T-helper 2 cell treated with Interferon-gamma antibody and Interleukin-4, amounts not matched to agents 5 μg/mL and 100 μg/mL, for 36 hours (primary cell): ENCODE results near the gene XPOT.

Experiments
- DNase-seq: peaks from one replicate; pipeline ENCODE4 v3.0.0; 2021; ENCODE audit warnings: low spot score
- H3K27ac Mint-ChIP-seq: one replicate; pipeline ENCODE4 v1.8.0; 2021; ENCODE audit warnings: mild to moderate bottlenecking, mixed read lengths
- H3K27me3 Mint-ChIP-seq: one replicate; pipeline ENCODE4 v1.8.0; 2021; ENCODE audit warnings: low read depth, mixed read lengths
- H3K36me3 Mint-ChIP-seq: one replicate; pipeline ENCODE4 v1.8.0; 2021; ENCODE audit warnings: low read depth, mixed read lengths
- H3K4me1 Mint-ChIP-seq: one replicate; pipeline ENCODE4 v1.8.0; 2021; ENCODE audit warnings: low read depth, mixed read lengths
- H3K4me3 Mint-ChIP-seq: one replicate; pipeline ENCODE4 v1.8.0; 2022; ENCODE audit warnings: mild to moderate bottlenecking, moderate library complexity, mixed read lengths
- H3K9me3 Mint-ChIP-seq: one replicate; pipeline ENCODE4 v1.8.0; 2021; ENCODE audit warnings: mixed read lengths

XPOT gene

GRCh38 chr12:64497484-64497883, 93.3 kb downstream of the XPOT start:
- no peaks in the 10 kb centered on the region for H3K27me3 Mint-ChIP-seq
- H3K36me3 Mint-ChIP-seq, result peaks cover 46% of the 10 kb centered on the region
- no peaks in the 10 kb centered on the region for H3K9me3 Mint-ChIP-seq
- DNase-seq, result no peak
- H3K4me1 Mint-ChIP-seq, result peaks cover 10% of the 10 kb centered on the region
- H3K27ac Mint-ChIP-seq, result no peak overlapping the region
- H3K4me3 Mint-ChIP-seq, result no peak overlapping the region

- DNase-seq, result no peak
- Mint-ChIP-seq H3K36me3 (peaks cover 47% of the 10 kb centered on the region), H3K4me3 (no peak overlapping the region), H3K27ac (no peak overlapping the region), H3K4me1 (peaks cover 10% of the 10 kb centered on the region), H3K9me3 (no peaks in the 10 kb centered on the region), H3K27me3 (no peaks in the 10 kb centered on the region)
Observed at GRCh38 chr12:64497903-64498302, 93.7 kb downstream of the XPOT start.

DNA sequence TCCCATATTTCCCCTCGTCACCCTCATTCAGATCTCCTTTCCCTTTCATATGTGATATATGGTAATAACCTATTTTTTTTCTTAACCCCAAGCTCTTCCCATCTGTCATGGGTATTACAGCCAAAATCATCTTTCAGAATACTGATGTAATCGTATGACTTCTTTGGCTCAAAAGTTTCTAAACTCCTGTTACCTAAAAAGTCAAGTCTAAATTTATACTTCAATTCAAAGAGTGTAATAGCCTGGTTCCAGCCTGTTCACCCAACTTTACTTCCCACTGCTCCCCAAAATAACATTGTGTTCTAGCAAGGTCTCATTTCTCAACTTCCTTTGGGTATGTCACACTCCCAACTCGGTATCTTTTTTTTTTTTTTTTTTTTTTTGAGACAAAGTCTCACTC, 96.2 kb downstream of the XPOT start:
- Mint-ChIP-seq H3K27me3 (no peaks in the 10 kb centered on the region), H3K27ac (no peak overlapping the region), H3K4me1 (peaks cover under 1% of the 10 kb centered on the region), H3K36me3 (peaks cover 35% of the 10 kb centered on the region), H3K9me3 (no peaks in the 10 kb centered on the region), H3K4me3 (no peak overlapping the region)
- no peak for DNase-seq
